Left kidney (tissue), 1 donor: ENCODE measurements around the gene VEPH1. TPM values are rescaled to one million over a fixed set of nuclear protein-coding genes. Genes with fewer than 3 reads are reported as not detected.

Experiments
- polyA plus RNA-seq: library from polyadenylated mRNA; unstranded; fragments of 120-200 nt; gene quantifications from one replicate; pipeline ENCODE4 v1.2.1, GENCODE V29; 2013; ENCODE audit not compliant: insufficient read length

The VEPH1 gene
- polyA plus RNA-seq, 1 donor: 56.0 TPM

Other genes starting within 250 kb of the VEPH1 start
- gene PTX3, start 66.6 kb downstream of the VEPH1 start, polyA plus RNA-seq: 4.5 TPM